ENCODE measurements around the gene SUN1.

SUN1 gene

GRCh38 chr7:856444-857095 is 24.3 kb downstream of the SUN1 start:
- no peak overlapping the region for H3K4me3 ChIP-seq (ENCODE audit: low read length)
- DNase-seq (ENCODE audit: low read depth): no peak
- TF ChIP-seq CTCF (conservative IDR thresholded peaks at IDR 0.05; ENCODE audit: low read length): no peak

- DNase-seq (ENCODE audit: low read depth): no peak
- H3K4me3 ChIP-seq (ENCODE audit: low read length): no peak overlapping the region
- TF ChIP-seq CTCF (conservative IDR thresholded peaks at IDR 0.05; ENCODE audit: low read length): no peak
These were observed 25.4 kb downstream of the SUN1 start for GRCh38 chr7:857661-858060.

- DNase-seq (ENCODE audit: low read depth): no peak
These were observed 27.2 kb downstream of the SUN1 start for GRCh38 chr7:859359-860030.

GRCh38 chr7:860149-860548 is 27.9 kb downstream of the SUN1 start:
- no peak for DNase-seq (ENCODE audit: low read depth)
- no peak for TF ChIP-seq CTCF (conservative IDR thresholded peaks at IDR 0.05; ENCODE audit: low read length)
- H3K4me3 ChIP-seq (ENCODE audit: low read length): no peak overlapping the region

More at GRCh38 chr7:859359-860030, 27.2 kb downstream of the SUN1 start:
- no peak for TF ChIP-seq CTCF (conservative IDR thresholded peaks at IDR 0.05; ENCODE audit: low read length)
- no peak overlapping the region for H3K4me3 ChIP-seq (ENCODE audit: low read length)

- TF ChIP-seq CTCF (conservative IDR thresholded peaks at IDR 0.05; ENCODE audit: low read length): no peak
- H3K4me3 ChIP-seq (ENCODE audit: low read length): no peak overlapping the region
- DNase-seq (ENCODE audit: low read depth): no peak
These were observed 28.9 kb downstream of the SUN1 start for GRCh38 chr7:861222-861621.

GRCh38 chr7:862157-862556 is 29.9 kb downstream of the SUN1 start:
- TF ChIP-seq CTCF (conservative IDR thresholded peaks at IDR 0.05; ENCODE audit: low read length): no peak
- DNase-seq (ENCODE audit: low read depth): no peak
- no peak overlapping the region for H3K4me3 ChIP-seq (ENCODE audit: low read length)

- no peak for DNase-seq (ENCODE audit: low read depth)
- H3K4me3 ChIP-seq (ENCODE audit: low read length): no peak overlapping the region
- no peak for TF ChIP-seq CTCF (conservative IDR thresholded peaks at IDR 0.05; ENCODE audit: low read length)
These were observed 30.8 kb downstream of the SUN1 start for GRCh38 chr7:863106-863505.

All from AG10803 (cell line).